Cardiac fibroblast (primary cell): ENCODE results near the gene HBP1.
"Not testable (repeated sequence)": the region's sequence is repeated elsewhere in the genome, so short reads cannot be mapped to it uniquely, and the experiment has no call there.

Experiments used
- DNase-seq, 2 donors: peaks; one replicate each; pipeline versions ENCODE4 v3.0.0 to v3.0.0-alpha.2; 2010; ENCODE audit warnings: low read depth in 2 of 2
- H3K4me3 ChIP-seq, 2 donors: replicated peaks in 1 of 2; 1 replicate in 1 of 2; 2 replicates in 1 of 2; pipeline ENCODE4 v1.5.1; 2011; ENCODE audit warnings: low read depth in 2 of 2, low read length in 2 of 2, mild to moderate bottlenecking in 2 of 2, moderate library complexity in 1 of 2
- TF ChIP-seq, protein P1 (sequence below): IDR thresholded peaks from one replicate; pipeline ENCODE4 v1.5.1; 2011; ENCODE audit warnings: low read depth, mild to moderate bottlenecking, low read length, inconsistent platforms

Gene HBP1

DNA sequence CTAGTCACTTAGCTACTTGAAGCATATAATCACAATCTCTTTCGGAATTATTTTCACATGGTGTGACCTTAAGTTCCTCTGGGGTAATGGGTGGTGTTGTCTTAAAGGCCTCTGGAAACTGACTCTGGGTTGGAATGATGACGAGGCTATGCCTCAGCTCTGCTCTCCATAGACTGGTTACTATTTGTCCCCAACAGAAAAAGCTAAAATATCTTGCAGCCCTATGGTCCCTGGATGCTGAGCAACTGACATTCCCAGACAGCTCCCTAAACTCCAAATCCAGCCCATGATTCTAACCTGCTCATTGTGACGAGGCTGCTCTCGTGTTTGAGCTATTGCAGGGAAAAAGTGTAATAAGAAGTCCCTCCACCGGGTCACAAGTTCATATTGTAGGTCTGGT lies 51.6 kb downstream of the HBP1 start:
- H3K4me3 ChIP-seq, result no peak overlapping the region
- peak in 1 of 2 donors; percentile 27 for DNase-seq
- TF ChIP-seq, protein P1, sequence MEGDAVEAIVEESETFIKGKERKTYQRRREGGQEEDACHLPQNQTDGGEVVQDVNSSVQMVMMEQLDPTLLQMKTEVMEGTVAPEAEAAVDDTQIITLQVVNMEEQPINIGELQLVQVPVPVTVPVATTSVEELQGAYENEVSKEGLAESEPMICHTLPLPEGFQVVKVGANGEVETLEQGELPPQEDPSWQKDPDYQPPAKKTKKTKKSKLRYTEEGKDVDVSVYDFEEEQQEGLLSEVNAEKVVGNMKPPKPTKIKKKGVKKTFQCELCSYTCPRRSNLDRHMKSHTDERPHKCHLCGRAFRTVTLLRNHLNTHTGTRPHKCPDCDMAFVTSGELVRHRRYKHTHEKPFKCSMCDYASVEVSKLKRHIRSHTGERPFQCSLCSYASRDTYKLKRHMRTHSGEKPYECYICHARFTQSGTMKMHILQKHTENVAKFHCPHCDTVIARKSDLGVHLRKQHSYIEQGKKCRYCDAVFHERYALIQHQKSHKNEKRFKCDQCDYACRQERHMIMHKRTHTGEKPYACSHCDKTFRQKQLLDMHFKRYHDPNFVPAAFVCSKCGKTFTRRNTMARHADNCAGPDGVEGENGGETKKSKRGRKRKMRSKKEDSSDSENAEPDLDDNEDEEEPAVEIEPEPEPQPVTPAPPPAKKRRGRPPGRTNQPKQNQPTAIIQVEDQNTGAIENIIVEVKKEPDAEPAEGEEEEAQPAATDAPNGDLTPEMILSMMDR, result no peak

DNA sequence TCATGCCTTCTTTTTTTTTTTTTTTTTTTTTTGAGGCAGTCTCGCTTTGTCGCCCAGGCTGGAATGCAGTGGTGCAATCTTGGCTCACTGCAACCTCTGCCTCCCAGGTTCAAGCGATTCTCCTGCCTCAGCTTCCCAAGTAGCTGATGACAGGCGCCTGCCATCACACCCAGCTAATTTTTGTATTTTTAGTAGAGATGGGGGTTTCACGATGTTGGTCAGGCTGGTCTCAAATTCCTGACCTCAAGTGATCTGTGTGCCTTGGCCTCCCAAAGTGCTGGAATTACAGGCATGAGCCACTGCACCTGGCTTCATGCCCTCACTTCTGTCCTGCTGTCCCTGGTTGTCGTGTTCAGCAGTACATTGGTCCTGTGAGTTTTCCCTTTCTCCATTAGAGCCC lies 52.0 kb downstream of the HBP1 start:
- not testable (repeated sequence) for H3K4me3 ChIP-seq, DNase-seq

DNA sequence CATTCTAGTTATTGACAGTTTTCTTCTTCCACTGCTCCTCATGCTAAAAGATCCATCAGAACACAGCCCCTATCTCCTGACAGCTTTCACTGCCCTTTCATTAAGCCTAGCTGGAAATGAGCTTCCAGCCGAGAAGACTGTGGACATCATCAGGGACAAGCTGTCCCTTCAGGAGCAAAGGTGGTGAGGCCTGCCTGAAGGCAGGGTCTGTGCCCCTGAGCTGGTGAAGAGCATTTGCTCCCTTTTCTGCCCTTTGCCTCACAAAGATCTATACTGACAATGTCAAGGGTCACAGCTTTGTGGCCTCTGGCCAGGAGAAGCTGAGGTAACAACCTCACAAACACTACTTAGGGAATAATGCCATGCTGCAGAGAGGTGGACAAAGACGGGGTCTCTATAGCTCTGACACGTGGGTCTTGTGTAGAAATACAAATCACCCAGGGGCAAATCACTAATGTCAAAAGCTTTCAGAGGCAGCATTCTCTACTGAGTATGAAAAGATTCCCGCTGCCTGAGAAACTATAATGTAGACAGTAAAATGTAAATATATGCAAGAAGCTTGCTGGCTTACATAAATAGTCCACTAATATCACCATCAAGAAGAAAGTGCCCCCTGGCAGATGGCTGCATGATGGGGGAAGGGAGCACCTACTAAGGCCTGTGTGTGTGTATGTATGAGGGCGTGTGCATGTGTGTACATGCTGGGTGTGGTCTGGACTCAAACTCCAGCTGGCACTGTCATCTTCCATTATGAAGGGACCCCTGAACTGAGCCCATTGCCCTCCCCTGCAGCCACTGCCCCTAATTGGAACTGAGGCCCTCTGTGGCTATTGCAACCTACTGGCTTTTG lies 55.8 kb downstream of the HBP1 start:
- TF ChIP-seq, protein P1, result no peak
- DNase-seq, result no peak
- no peak overlapping the region for H3K4me3 ChIP-seq

DNA sequence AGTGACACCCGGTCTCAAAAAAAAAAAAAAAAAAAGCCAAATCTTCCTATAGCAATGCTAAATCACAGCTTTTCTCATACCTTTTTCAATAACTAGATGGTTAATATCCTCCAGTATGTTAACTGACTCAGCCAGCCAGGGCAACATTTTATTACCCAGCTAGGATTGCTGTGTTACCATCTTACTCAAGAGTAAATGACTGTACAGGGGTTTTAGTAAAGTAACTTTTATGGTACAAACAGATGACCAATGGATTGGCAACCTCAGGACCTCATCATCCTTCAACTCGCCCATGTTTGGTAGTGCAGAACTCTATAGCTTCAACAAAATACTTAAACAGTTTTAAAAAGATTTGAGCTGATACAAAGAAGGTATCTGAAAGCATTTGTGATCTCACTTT lies 59.5 kb downstream of the HBP1 start:
- no peak overlapping the region for H3K4me3 ChIP-seq
- peak in 1 of 2 donors; percentile 16 for DNase-seq
- TF ChIP-seq, protein P1, result no peak

DNA sequence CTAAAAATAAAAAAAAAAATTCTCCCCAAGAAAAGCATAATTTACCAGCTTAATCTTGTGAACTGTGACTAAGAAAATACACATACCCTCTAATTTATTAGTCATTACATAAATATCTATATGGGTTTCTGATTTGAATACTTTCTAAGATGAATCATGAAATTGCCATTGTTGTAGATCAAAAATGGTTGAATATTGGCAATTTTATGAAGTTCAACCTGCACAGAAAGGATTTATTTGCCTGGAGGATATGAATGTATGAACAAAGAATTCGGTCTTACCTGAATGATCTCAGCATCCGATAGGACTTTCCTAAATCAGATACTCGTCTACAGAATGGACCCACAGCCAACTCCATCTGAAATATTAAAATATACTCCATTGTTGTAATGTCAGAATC lies 61.5 kb downstream of the HBP1 start:
- peak in 1 of 2 donors; percentile 47 for DNase-seq
- TF ChIP-seq, protein P1, result no peak
- H3K4me3 ChIP-seq, result no peak overlapping the region

DNA sequence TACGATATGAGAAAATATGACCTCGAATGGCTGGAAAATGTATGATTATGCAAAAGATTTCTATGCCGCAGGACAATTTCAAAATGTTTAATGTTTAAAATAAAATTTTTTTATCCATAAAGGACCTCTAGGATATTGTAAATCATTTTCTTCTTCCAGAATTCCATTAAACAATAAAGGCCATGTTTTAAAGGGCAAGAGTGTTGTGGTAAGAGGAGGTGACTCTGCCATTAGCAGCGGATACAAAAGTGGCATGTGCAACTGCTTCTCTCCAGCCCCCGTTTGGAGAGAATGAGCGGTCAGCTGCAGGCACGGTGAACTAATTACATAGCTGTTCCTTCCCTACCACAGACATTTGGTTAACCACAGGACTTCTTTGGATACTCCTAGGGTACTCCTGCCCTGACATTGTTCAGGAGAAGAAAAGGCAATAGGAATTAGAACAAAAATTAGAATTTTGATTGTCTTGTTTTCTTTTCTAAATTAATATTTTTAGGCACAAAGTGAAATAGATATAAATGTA lies 63.8 kb downstream of the HBP1 start:
- H3K4me3 ChIP-seq, result no peak overlapping the region
- TF ChIP-seq, protein P1, result no peak
- DNase-seq, result peak; percentile 23 to 27

DNA sequence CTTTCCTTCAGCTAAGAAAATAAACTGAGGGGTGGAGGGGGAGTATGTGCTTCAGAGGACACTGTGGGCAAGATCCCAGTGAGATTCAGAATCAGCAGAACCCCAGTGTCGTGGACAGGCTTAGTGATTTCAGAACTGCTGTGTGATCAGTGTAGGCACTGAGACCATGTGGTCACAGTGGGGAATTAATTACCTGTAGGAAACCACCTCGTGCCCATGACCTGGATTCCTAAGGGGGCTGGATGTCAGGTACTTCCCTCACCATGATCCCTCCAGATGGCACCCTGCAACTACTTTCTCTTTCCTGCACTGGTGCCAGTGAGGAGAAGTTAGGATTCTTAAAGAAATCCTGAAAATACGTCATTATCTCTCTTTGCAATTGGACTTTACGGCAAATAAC lies 64.4 kb downstream of the HBP1 start:
- no peak for DNase-seq
- TF ChIP-seq, protein P1, result no peak
- H3K4me3 ChIP-seq, result no peak overlapping the region
